ENCODE results near the gene TNRC6C. TPM values are rescaled to one million over a fixed set of nuclear protein-coding genes. Genes with fewer than 3 reads are reported as not detected.
A peak's percentile ranks its signal among the peaks of the same experiment; 100 is the strongest.

The TNRC6C gene
- polyA plus RNA-seq, 1 donor (not counting 4 experiments of a cell fraction or from before 2014, with no cell fraction given), result 0.34 TPM

- H3K4me1 ChIP-seq (ENCODE audit: control insufficient read depth, extremely low read depth, insufficient read depth, low read length), result peaks cover 10% of the 10 kb centered on the region
- TF ChIP-seq EZH2 (IDR thresholded peaks at IDR 0.05; ENCODE audit: low read length) (no peak), CTCF (optimal IDR thresholded peaks at IDR 0.05 in 1 of 3, IDR thresholded peaks at IDR 0.05 in 1 of 3, conservative IDR thresholded peaks at IDR 0.05 in 1 of 3; ENCODE audit: extremely low read depth in 1 of 3, insufficient read depth in 2 of 3, low read length in 3 of 3) (peak; percentile 55 to 81 (median 71))
- peaks cover 4% of the 10 kb centered on the region for H3K9me1 ChIP-seq (ENCODE audit: control insufficient read depth, extremely low read depth, insufficient read depth, low read length)
- no peaks in the 10 kb centered on the region for H4K20me1 ChIP-seq (ENCODE audit: control insufficient read depth, extremely low read depth, insufficient read depth, low read length)
- DNase-seq (ENCODE audit: low read depth, low spot score), result no peak
- no peak overlapping the region for H3K9ac ChIP-seq (ENCODE audit: control insufficient read depth, extremely low read depth, insufficient read depth, low read length)
- H3K27ac ChIP-seq (ENCODE audit: control insufficient read depth, insufficient read depth, low read length), result no peak overlapping the region
- no peaks in the 10 kb centered on the region for H3K9me3 ChIP-seq (ENCODE audit: control insufficient read depth, low read depth, low read length)
- no peak overlapping the region for H3K4me3 ChIP-seq (ENCODE audit: control insufficient read depth in 2 of 3, extremely low read depth in 1 of 3, insufficient read depth in 2 of 3, low read depth in 1 of 3, low read length in 3 of 3)
- no peak overlapping the region for H2AFZ ChIP-seq (ENCODE audit: control insufficient read depth, low read length)
- peaks cover 31% of the 10 kb centered on the region for H3K27me3 ChIP-seq (ENCODE audit: control insufficient read depth, extremely low read depth, insufficient read depth, low read length)
- no peaks in the 10 kb centered on the region for H3K36me3 ChIP-seq (ENCODE audit: control insufficient read depth in 2 of 2, extremely low read depth in 1 of 2, insufficient read depth in 2 of 2, low read length in 2 of 2)
- dilution Hi-C loops (cut with MboI; ENCODE audit: extremely low pct_ligation_motif_present, low sequenced_read_pairs), result no loop called here
- no peak for FAIRE-seq
- H3K4me2 ChIP-seq (ENCODE audit: control insufficient read depth, extremely low read depth, insufficient read depth, low read depth, low read length), result no peak overlapping the region
- no peaks in the 10 kb centered on the region for H3K79me2 ChIP-seq (ENCODE audit: control insufficient read depth, insufficient read depth, low read length)
Measured at GRCh38 chr17:78133971-78134898, 175.7 kb downstream of the TNRC6C start.

GRCh38 chr17:78134899-78135385 lies 176.4 kb downstream of the TNRC6C start:
- H3K4me1 ChIP-seq (ENCODE audit: control insufficient read depth, extremely low read depth, insufficient read depth, low read length), result peaks cover 11% of the 10 kb centered on the region
- dilution Hi-C loops (cut with MboI; ENCODE audit: extremely low pct_ligation_motif_present, low sequenced_read_pairs), result no loop called here

More at GRCh38 chr17:78134899-78135385, 176.4 kb downstream of the TNRC6C start:
- Histone ChIP-seq H3K79me2 (ENCODE audit: control insufficient read depth, insufficient read depth, low read length) (no peaks in the 10 kb centered on the region), H3K9me3 (ENCODE audit: control insufficient read depth, low read depth, low read length) (no peaks in the 10 kb centered on the region), H3K9me1 (ENCODE audit: control insufficient read depth, extremely low read depth, insufficient read depth, low read length) (peaks cover 4% of the 10 kb centered on the region), H3K4me3 (ENCODE audit: control insufficient read depth in 2 of 3, extremely low read depth in 1 of 3, insufficient read depth in 2 of 3, low read depth in 1 of 3, low read length in 3 of 3) (no peak overlapping the region), H3K4me2 (ENCODE audit: control insufficient read depth, extremely low read depth, insufficient read depth, low read depth, low read length) (no peak overlapping the region), H2AFZ (ENCODE audit: control insufficient read depth, low read length) (no peak overlapping the region), H3K27ac (ENCODE audit: control insufficient read depth, insufficient read depth, low read length) (no peak overlapping the region), H3K9ac (ENCODE audit: control insufficient read depth, extremely low read depth, insufficient read depth, low read length) (no peak overlapping the region), H4K20me1 (ENCODE audit: control insufficient read depth, extremely low read depth, insufficient read depth, low read length) (no peaks in the 10 kb centered on the region), H3K36me3 (ENCODE audit: control insufficient read depth in 2 of 2, extremely low read depth in 1 of 2, insufficient read depth in 2 of 2, low read length in 2 of 2) (no peaks in the 10 kb centered on the region), H3K27me3 (ENCODE audit: control insufficient read depth, extremely low read depth, insufficient read depth, low read length) (peaks cover 31% of the 10 kb centered on the region)
- DNase-seq (ENCODE audit: low read depth, low spot score) (no peak), FAIRE-seq (no peak)
- no peak for TF ChIP-seq EZH2 (IDR thresholded peaks at IDR 0.05; ENCODE audit: low read length)
- no peak for TF ChIP-seq CTCF (optimal IDR thresholded peaks at IDR 0.05 in 1 of 3, IDR thresholded peaks at IDR 0.05 in 1 of 3, conservative IDR thresholded peaks at IDR 0.05 in 1 of 3; ENCODE audit: extremely low read depth in 1 of 3, insufficient read depth in 2 of 3, low read length in 3 of 3)

Measured in keratinocyte (primary cell).